ENCODE measurements around the gene NEUROG2.
"Not testable (repeated sequence)": the region's sequence is repeated elsewhere in the genome, so short reads cannot be mapped to it uniquely, and the experiment has no call there.

NEUROG2 gene

DNA sequence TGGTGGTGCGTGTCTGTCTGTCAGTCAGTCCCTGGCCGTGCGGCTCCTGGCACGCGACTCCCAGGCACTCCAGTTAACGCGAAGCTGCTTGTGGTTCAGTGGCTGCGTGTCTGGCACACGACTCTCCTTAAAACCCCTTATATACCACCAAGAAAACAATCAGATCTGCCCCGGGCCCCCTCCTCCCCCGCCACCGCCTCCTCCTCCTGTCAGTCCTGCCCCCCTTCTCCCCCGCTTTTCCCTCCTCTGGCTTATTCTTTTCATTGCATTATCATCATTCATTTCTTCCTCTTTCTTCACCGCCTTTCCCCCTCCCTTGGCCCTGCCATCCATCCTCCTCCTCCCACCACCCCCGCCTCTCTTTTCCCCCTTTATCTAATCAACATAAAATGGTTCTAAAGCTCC, at the start of gene NEUROG2:
Gene NEUROG2 (minus strand): TSS at position 115 of the 405 bp plus-strand sequence. CDS start 705 bp downstream, outside the sequence.
- DNase-seq (ENCODE audit: low spot score) = peak; percentile 31

GRCh38 chr4:112564706-112565270, 48.8 kb upstream of the NEUROG2 start:
- no peak for DNase-seq (ENCODE audit: low spot score)

GRCh38 chr4:112563431-112564200, 47.6 kb upstream of the NEUROG2 start:
- no peak for DNase-seq (ENCODE audit: low spot score)

DNA sequence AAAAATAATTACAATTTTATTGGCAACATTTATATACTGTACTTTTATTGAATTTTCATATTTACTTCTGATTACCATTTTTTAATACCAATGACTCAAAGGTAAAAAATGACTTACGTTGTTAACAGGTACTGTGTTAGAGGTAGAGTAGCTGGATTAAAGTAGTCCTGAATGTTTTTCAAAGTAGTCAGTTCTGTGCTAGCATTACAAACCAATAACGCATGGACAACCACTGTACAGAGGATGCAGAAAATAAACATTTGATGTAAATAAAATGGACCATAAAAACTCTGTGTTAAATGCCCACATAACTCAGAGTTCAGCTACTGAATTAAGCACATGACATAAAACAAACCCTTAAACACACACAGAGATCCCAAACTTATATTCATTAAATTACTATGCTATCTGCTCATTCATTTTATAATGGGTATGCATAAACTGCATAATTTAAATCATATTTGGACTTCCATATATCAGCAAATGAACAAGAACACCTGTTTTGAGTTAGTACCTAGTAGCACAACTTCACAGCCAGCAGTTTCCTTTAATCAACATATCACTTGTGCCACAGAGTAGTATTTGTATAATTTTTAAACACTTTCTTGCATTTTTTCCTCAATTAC, 46.4 kb upstream of the NEUROG2 start:
- DNase-seq (ENCODE audit: low spot score) = no peak

DNA sequence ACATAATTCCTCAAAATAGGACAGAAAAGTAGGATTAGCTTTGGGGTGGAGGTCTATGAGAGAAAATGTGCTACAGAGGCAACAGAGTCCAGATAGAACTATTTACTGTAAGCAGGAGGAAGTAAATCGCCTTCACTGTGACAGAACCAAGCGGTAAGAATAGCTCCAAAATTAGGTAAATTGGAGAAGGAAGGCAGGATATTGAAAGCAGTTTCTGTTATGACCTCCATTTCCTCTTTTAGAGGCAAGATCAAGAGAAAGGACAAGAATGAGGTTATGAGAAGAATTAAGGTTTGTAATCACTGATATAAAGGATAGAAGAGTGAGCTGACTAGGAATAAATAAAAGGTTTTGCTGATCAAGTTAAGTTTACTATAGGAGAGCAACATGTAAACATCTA, 44.1 kb upstream of the NEUROG2 start:
- no peak for DNase-seq (ENCODE audit: low spot score)

- DNase-seq (ENCODE audit: low spot score) = no peak
Observed at GRCh38 chr4:112559053-112559452, 43.1 kb upstream of the NEUROG2 start.

- DNase-seq (ENCODE audit: low spot score) = no peak
Observed at GRCh38 chr4:112557676-112558411, 41.9 kb upstream of the NEUROG2 start.

DNA sequence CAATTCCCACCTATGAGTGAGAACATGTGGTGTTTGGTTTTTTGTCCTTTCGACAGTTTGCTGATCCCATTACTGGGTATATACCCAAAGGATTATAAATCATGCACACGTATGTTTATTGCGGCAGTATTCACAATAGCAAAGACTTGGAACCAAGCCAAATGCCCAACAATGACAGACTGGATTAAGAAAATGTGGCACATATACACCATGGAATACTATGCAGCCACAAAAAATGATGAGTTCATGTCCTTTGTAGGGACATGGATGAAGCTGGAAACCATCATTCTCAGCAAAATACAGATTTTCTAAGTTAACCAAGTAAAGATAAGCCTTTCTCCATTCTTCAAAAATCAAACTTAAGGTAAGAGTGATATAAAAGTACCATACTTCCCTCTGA, 38.3 kb upstream of the NEUROG2 start:
- DNase-seq (ENCODE audit: low spot score) = not testable (repeated sequence)

GRCh38 chr4:112552668-112553067, 36.7 kb upstream of the NEUROG2 start:
- no peak for DNase-seq (ENCODE audit: low spot score)

GRCh38 chr4:112550728-112551127, 34.7 kb upstream of the NEUROG2 start:
- DNase-seq (ENCODE audit: low spot score) = no peak

DNA sequence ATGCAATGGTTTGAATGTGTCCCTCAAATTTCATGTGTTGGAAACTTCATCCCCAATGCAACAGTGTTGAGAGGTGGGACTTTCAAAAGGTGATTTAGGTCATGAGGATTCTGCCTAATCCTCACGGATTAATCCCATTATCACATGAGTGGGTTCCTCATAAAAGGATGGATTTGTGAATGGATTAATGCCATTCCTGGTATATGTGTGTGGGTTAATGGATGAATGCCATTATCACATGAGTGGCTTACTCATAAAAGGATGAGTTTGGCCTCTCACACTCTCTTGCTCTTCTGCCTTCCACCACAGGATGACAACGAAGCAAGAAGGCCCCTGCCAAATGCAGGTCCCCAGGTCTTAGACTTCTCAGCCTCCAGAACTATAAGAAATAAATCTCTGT, 30.5 kb upstream of the NEUROG2 start:
- no peak for DNase-seq (ENCODE audit: low spot score)

DNA sequence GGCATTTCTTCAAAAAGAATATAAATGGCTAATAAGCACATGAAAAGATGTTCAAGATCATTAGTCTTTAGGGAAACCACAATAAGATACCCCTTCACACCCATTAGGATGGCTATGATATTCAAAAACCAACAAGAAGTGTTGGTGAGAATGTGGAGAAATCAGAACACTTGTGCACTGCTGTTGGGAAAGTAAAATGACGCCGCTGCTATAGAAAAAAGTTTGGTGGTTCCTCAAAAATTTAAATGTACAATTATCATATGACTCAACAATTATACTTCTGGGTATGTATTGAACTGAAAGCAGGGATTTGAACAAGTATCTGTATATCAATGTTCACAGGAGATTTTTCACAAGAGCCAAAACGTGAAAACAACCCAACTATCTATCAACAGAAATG, 29.4 kb upstream of the NEUROG2 start:
- DNase-seq (ENCODE audit: low spot score) = no peak

GRCh38 chr4:112540695-112541094, 24.7 kb upstream of the NEUROG2 start:
- DNase-seq (ENCODE audit: low spot score) = no peak

DNA sequence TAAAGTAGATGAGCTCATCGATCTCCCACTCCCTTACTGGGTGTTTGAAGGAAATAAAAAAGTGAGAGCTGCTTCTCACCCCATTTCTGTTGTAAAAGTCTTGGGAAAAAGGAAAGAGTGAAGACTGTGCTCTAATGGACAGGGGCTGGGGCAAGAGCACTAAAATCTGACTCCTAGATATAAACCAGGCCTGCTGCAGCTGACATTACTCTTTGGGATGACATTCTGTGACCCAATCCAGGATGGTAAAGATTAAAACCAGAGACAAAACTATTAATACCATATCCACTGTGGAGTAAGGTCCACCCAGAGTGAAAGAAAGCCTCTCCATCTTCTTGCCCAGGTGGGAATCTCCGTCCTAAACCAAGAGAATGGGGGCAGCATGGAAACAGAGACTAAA, 20.1 kb upstream of the NEUROG2 start:
- no peak for DNase-seq (ENCODE audit: low spot score)

GRCh38 chr4:112532267-112532666, 16.3 kb upstream of the NEUROG2 start:
- no peak for DNase-seq (ENCODE audit: low spot score)

DNA sequence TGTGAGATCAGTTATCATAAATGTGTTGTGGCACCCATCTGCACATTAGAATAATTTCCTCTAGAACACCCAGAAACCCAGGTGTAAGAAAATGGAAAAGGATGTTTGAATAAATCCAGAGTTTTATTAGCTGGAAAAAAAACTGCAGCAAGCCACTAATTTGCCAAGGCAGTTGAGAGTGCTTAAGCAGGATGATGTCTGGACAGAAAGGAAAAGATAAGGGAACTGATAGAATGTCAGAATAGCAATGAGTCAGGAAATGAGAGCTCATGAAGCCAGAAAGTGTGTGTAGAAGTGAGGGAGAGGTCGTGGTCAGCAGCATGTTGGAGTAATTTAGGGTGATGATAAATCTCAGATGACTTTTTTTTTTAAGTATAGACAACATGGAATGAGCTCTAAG, 15.2 kb upstream of the NEUROG2 start:
- DNase-seq (ENCODE audit: low spot score) = no peak

GRCh38 chr4:112526061-112526460, 10.1 kb upstream of the NEUROG2 start:
- DNase-seq (ENCODE audit: low spot score) = no peak

DNA sequence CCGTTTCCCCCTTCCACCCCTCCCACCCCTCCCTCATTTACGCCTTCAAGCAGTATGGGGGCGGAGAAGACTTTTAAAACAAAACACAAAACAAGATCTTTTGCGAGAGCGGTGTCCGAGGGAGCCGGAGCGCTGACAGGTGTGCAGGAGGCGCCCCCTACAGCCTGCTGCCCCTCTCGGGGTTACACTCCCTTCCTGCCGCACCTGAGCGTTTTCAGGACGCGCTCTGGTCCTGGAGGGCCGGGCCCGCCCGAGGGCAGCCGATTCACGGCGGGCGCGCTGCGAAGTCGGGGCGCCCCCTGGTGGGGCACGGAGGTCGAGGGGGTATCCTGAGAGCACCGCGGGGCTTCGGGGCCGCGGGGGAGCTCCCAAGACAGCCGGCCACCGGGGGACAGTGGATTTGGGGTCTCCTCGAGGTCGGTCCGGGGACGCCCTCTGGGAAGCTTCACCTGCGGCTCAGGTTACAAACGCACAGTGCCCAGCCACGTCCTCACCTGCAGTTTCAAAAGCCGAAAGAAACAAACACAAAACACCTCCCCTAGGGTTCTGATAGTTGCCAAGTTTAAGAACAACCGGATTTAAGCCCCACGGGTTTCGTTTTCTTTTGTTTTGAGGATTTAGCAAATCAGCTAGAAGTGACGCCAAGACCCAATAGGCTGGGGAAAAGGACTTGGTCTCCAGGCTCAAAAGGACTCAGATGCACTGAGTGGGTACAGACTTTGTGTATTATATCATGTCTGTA, 8.0 kb upstream of the NEUROG2 start:
- peak; percentile 76 for DNase-seq (ENCODE audit: low spot score)

- DNase-seq (ENCODE audit: low spot score) = peak; percentile 46
Observed at GRCh38 chr4:112523008-112523721, 7.2 kb upstream of the NEUROG2 start.

DNA sequence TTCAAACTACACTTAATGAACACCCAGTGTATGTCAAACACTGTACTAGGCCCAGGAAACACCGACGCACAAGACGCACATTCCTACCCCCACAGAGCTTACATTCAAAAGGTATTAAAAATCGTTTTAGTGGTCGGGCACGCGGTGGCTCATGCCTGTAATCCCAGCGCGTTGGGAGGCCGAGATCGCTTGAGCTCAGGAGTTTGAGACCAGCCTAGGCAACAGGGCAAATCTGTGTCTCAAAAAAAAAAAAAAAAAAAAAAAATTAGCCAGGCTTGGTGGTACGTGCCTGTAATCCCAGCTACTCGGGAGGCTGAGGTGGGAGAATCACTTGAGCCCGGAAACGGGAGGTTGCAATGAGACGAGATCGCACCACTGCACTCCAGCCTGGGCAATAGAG, 6.5 kb upstream of the NEUROG2 start:
- DNase-seq (ENCODE audit: low spot score) = not testable (repeated sequence)
